Measurements from ENCODE around the gene XPO1.
"Not testable (repeated sequence)": the region's sequence is repeated elsewhere in the genome, so short reads cannot be mapped to it uniquely, and the experiment has no call there.

DNA sequence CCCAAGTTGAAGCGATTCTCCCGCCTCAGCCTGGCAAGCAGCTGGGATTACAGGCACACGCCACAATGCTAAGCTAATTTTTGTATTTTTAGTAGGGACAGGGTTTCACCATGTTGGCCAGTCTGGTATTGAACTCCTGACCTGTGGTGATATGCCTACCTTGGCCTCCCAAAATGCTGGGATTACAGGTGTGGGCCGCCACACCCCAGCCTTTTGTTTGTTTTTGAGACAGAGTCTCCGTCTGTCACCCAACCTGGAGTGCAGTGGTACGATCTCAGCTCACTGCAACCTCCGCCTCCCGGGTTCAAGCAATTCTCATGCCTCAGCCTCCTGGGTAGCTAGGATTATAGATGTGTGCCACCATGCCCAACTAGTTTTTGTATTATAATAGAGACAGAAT lies 83.2 kb downstream of the XPO1 start:
- TF ChIP-seq, protein P1, sequence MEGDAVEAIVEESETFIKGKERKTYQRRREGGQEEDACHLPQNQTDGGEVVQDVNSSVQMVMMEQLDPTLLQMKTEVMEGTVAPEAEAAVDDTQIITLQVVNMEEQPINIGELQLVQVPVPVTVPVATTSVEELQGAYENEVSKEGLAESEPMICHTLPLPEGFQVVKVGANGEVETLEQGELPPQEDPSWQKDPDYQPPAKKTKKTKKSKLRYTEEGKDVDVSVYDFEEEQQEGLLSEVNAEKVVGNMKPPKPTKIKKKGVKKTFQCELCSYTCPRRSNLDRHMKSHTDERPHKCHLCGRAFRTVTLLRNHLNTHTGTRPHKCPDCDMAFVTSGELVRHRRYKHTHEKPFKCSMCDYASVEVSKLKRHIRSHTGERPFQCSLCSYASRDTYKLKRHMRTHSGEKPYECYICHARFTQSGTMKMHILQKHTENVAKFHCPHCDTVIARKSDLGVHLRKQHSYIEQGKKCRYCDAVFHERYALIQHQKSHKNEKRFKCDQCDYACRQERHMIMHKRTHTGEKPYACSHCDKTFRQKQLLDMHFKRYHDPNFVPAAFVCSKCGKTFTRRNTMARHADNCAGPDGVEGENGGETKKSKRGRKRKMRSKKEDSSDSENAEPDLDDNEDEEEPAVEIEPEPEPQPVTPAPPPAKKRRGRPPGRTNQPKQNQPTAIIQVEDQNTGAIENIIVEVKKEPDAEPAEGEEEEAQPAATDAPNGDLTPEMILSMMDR (IDR thresholded peaks at IDR 0.05; ENCODE audit: poor library complexity, severe bottlenecking) = not testable (repeated sequence)
- not testable (repeated sequence) for TF ChIP-seq EZH2 (IDR thresholded peaks at IDR 0.05; ENCODE audit: borderline replicate concordance, insufficient read depth, low read length, poor library complexity, severe bottlenecking); TAF1 (IDR thresholded peaks at IDR 0.05; ENCODE audit: low read depth); POLR2AphosphoS5 (IDR thresholded peaks at IDR 0.05); EP300 (conservative IDR thresholded peaks at IDR 0.05; ENCODE audit: poor library complexity, severe bottlenecking)

All from neural cell (in vitro differentiated cells).